GM23338 (cell line): ENCODE measurements around the gene DGKH. TPM values are rescaled to one million over a fixed set of nuclear protein-coding genes. Genes with fewer than 3 reads are reported as not detected.
A peak's percentile ranks its signal among the peaks of the same experiment; 100 is the strongest.

Experiments used
- ATAC-seq: fragments of 200-7000 bp; cut with Tn5 transposase; 3 replicates; pipeline ENCODE4 v1.9.1; 2020
- DNase-seq: peaks from one replicate; pipeline ENCODE4 v3.0.0-alpha.2; 2015; ENCODE audit warnings: low spot score
- H2AFZ ChIP-seq: fragments of 200-600 bp; sonication (generic); 2 replicates; pipeline ENCODE4 v1.8.0; 2016; ENCODE audit warnings: antibody characterized with exemption, mild to moderate bottlenecking, moderate library complexity
- H3F3A ChIP-seq: fragments of 200-600 bp; sonication (generic); replicated peaks from 2 replicates; pipeline ENCODE4 v1.8.0; 2017; ENCODE audit warnings: antibody characterized with exemption, mixed run types, low read depth
- H3K27ac ChIP-seq: fragments of 200-600 bp; sonication (generic); 2 replicates; pipeline ENCODE4 v1.6.1; 2016; ENCODE audit warnings: low read depth
- H3K27me3 ChIP-seq: fragments of 200-600 bp; sonication (generic); 2 replicates; pipeline ENCODE4 v1.8.0; 2016; ENCODE audit warnings: mild to moderate bottlenecking, mixed run types, moderate library complexity; ENCODE audit not compliant: insufficient read depth
- H3K36me3 ChIP-seq: fragments of 200-600 bp; sonication (generic); 2 replicates; pipeline ENCODE4 v1.8.0; 2016; ENCODE audit warnings: mild to moderate bottlenecking; ENCODE audit not compliant: insufficient read depth
- H3K4me1 ChIP-seq: fragments of 200-600 bp; sonication (generic); 2 replicates; pipeline ENCODE4 v1.8.0; 2016; ENCODE audit warnings: mild to moderate bottlenecking, moderate library complexity; ENCODE audit not compliant: insufficient read depth
- H3K4me2 ChIP-seq: fragments of 200-600 bp; sonication (generic); 2 replicates; pipeline ENCODE4 v1.7.1; 2017; ENCODE audit warnings: mixed run types
- H3K4me3 ChIP-seq: fragments of 200-600 bp; sonication (generic); 2 replicates; pipeline ENCODE4 v1.6.1; 2016; ENCODE audit warnings: mixed run types
- H3K79me2 ChIP-seq: fragments of 200-600 bp; sonication (generic); replicated peaks from 2 replicates; pipeline ENCODE4 v1.8.0; 2017; ENCODE audit warnings: mild to moderate bottlenecking; ENCODE audit not compliant: insufficient read depth
- H3K9me2 ChIP-seq: fragments of 200-600 bp; sonication (generic); 2 replicates; pipeline ENCODE4 v1.8.0; 2017; ENCODE audit not compliant: insufficient read depth
- H4K20me1 ChIP-seq: fragments of 200-600 bp; sonication (generic); replicated peaks from 2 replicates; pipeline ENCODE4 v1.8.0; 2017; ENCODE audit warnings: mild to moderate bottlenecking; ENCODE audit not compliant: insufficient read depth
- H3K27ac Mint-ChIP-seq: 2 replicates; pipeline ENCODE4 v1.8.0; 2020; ENCODE audit warnings: inconsistent platforms, mild to moderate bottlenecking, moderate library complexity, mixed read lengths
- H3K27me3 Mint-ChIP-seq: 3 replicates; pipeline ENCODE4 v1.8.0; 2022; ENCODE audit warnings: low read depth, mild to moderate bottlenecking, moderate library complexity, mixed read lengths, inconsistent platforms; ENCODE audit not compliant: insufficient read depth, poor library complexity
- H3K36me3 Mint-ChIP-seq: 3 replicates; pipeline ENCODE4 v1.8.0; 2021; ENCODE audit warnings: low read depth, mild to moderate bottlenecking, inconsistent platforms, moderate library complexity, mixed read lengths
- H3K4me1 Mint-ChIP-seq: 3 replicates; pipeline ENCODE4 v1.8.0; 2020; ENCODE audit warnings: mild to moderate bottlenecking, inconsistent platforms, mixed read lengths
- H3K4me3 Mint-ChIP-seq: 3 replicates; pipeline ENCODE4 v1.8.0; 2021; ENCODE audit warnings: moderate library complexity, mild to moderate bottlenecking, inconsistent platforms, mixed read lengths
- H3K9me3 Mint-ChIP-seq: 3 replicates; pipeline ENCODE4 v1.8.0; 2020; ENCODE audit warnings: moderate library complexity, mild to moderate bottlenecking, inconsistent platforms, mixed read lengths
- CREB1 ChIP-seq: fragments of 250-450 bp; sonication (Bioruptor Pico); IDR thresholded peaks from 2 replicates; pipeline ENCODE4 v1.5.0; 2020; ENCODE audit warnings: low read depth, mild to moderate bottlenecking, moderate library complexity
- EZH2 ChIP-seq: fragments of 200-600 bp; sonication (generic); IDR thresholded peaks from one replicate; pipeline ENCODE4 v1.8.0; 2017; ENCODE audit warnings: antibody characterized with exemption, mild to moderate bottlenecking, low read depth; ENCODE audit not compliant: unreplicated experiment
- EZH2phosphoT487 ChIP-seq: fragments of 200-600 bp; sonication (generic); IDR thresholded peaks from one replicate; pipeline ENCODE4 v1.8.1; 2018; ENCODE audit warnings: antibody characterized with exemption; ENCODE audit not compliant: unreplicated experiment
- JUNB ChIP-seq: IDR thresholded peaks from one replicate; pipeline ENCODE4 v1.6.1; 2016; ENCODE audit warnings: antibody characterized with exemption; ENCODE audit not compliant: unreplicated experiment
- POLR2AphosphoS5 ChIP-seq: IDR thresholded peaks from 2 replicates; pipeline ENCODE4 v1.6.1; 2016; ENCODE audit warnings: antibody characterized with exemption, low read depth
- STAT1 ChIP-seq: IDR thresholded peaks from one replicate; pipeline ENCODE4 v1.6.1; 2016; ENCODE audit warnings: antibody characterized with exemption; ENCODE audit not compliant: unreplicated experiment
- ZNF114 ChIP-seq: fragments of 250-450 bp; sonication (Bioruptor Pico); IDR thresholded peaks from 2 replicates; pipeline ENCODE4 v1.5.0; 2020; ENCODE audit warnings: mild to moderate bottlenecking, moderate library complexity
- ZNF331 ChIP-seq: fragments of 250-450 bp; sonication (Bioruptor Pico); IDR thresholded peaks from 2 replicates; pipeline ENCODE4 v1.5.0; 2020; ENCODE audit warnings: low read depth, mild to moderate bottlenecking, moderate library complexity
- polyA plus RNA-seq: library from polyadenylated mRNA; unstranded; fragments of >200 nt; fragmentation: Nextera tagmentation; extraction: Ambion mirVana; gene quantifications from 2 replicates; pipeline ENCODE4 v1.2.1, GENCODE V29; 2016
- total RNA-seq: library from RNA; depleted of rRNA; stranded (reverse); fragments of >200 nt; shearing (Covaris generic); gene quantifications from 2 replicates; pipeline ENCODE4 v1.2.3, GENCODE V29; 2014
- TF ChIP-seq, protein P1 (sequence below): fragments of 250-450 bp; sonication (Bioruptor Pico); IDR thresholded peaks from 2 replicates; pipeline ENCODE4 v1.5.0; 2020; ENCODE audit warnings: mild to moderate bottlenecking, moderate library complexity
- TF ChIP-seq, protein P2 (sequence below), 2 experiments: fragments of 200-600 bp in 1 of 2; sonication (generic) in 1 of 2; conservative IDR thresholded peaks; 2 replicates each; pipeline versions ENCODE4 v1.5.1 to v1.6.1; 2016 to 2017; ENCODE audit warnings: antibody characterized with exemption in 2 of 2, low read depth in 2 of 2, mild to moderate bottlenecking in 2 of 2, moderate library complexity in 1 of 2
- TF ChIP-seq, protein P3 (sequence below): IDR thresholded peaks from one replicate; pipeline ENCODE4 v1.6.1; 2018; ENCODE audit warnings: antibody characterized with exemption; ENCODE audit not compliant: unreplicated experiment

The DGKH gene
- total and polyA plus RNA-seq, 2 experiments from 2014 or later: 2.1 to 7.5 TPM

DNA sequence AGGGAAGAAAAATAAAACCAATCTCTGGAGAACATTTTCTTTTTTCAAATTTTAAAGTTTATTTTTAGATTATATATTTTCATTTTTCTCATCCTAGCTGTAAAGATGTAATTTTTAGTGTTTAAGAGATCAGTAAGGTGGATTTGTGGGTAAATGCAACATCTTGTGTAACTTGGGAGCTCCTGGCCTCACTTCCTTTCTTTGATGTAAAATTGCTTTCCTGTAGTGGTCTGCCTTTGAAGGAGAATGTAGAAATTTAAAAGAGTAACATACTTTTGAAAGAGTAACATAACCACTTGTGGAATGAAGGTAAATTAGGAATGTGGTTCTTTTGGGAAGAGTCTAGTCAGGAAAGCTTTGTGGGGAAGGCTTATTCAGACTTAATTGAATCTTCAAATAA, 127.8 kb downstream of the DGKH start:
- ATAC-seq: no peak
- Histone ChIP-seq H3F3A (no peaks in the 10 kb centered on the region), H4K20me1 (no peaks in the 10 kb centered on the region), H3K4me1 (peaks cover 22% of the 10 kb centered on the region), H3K9me2 (no peaks in the 10 kb centered on the region), H3K27me3 (no peaks in the 10 kb centered on the region), H3K27ac (no peak overlapping the region), H3K4me2 (peak overlapping the region; percentile 8; the same call in 1 of the 2 replicates), H3K4me3 (no peak overlapping the region), H3K79me2 (no peaks in the 10 kb centered on the region), H3K36me3 (no peaks in the 10 kb centered on the region), H2AFZ (no peak overlapping the region)
- peak overlapping the region; percentile 4; the same call in 1 of the 2 replicates for H3K27ac Mint-ChIP-seq
- peaks cover 14% of the 10 kb centered on the region; the same call in 2 of the 3 replicates for H3K36me3 Mint-ChIP-seq
- H3K4me3 Mint-ChIP-seq: no peak overlapping the region
- peaks cover 28% of the 10 kb centered on the region for H3K4me1 Mint-ChIP-seq
- TF ChIP-seq ZNF114 (CRISPR knock-in tag) (no peak), CREB1 (CRISPR knock-in tag) (no peak)
- DNase-seq: no peak
- H3K27me3 Mint-ChIP-seq: no peaks in the 10 kb centered on the region
- H3K9me3 Mint-ChIP-seq: 0 out of 3 replicates have a peak, but pooled peaks cover 2% of the 10 kb centered on the region

DNA sequence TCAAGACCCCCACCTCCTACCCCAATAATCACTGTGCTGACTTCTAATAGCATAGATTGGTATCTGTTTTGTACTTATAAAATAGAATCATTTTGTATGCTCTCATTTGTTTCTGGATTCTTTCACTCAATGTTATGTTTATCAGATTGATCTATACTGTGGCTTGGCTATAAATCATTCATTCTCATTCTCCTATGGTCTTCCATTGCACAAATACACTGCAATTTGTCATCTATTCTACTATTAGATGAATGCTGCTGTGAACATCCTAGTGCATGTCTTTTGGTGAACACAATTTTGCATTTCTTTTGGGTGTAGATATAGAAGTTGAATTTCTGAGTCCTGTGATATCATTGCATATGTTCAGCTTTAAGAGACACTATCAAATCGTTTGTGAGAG, 128.7 kb downstream of the DGKH start:
- H3K27ac Mint-ChIP-seq: no peak overlapping the region
- H2AFZ ChIP-seq: no peak overlapping the region
- no peaks in the 10 kb centered on the region for H3K79me2 ChIP-seq
- H3K4me1 Mint-ChIP-seq: peaks cover 28% of the 10 kb centered on the region
- no peak overlapping the region for H3K4me3 ChIP-seq
- H3K27ac ChIP-seq: no peak overlapping the region
- H3K4me1 ChIP-seq: peaks cover 22% of the 10 kb centered on the region
- H3K27me3 ChIP-seq: no peaks in the 10 kb centered on the region
- no peak overlapping the region for H3K4me2 ChIP-seq
- no peaks in the 10 kb centered on the region for H3K27me3 Mint-ChIP-seq
- no peaks in the 10 kb centered on the region for H4K20me1 ChIP-seq
- H3F3A ChIP-seq: no peaks in the 10 kb centered on the region
- no peaks in the 10 kb centered on the region for H3K36me3 ChIP-seq
- H3K4me3 Mint-ChIP-seq: no peak overlapping the region
- H3K36me3 Mint-ChIP-seq: peaks cover 12% of the 10 kb centered on the region; the same call in 2 of the 3 replicates
- no peak for DNase-seq
- H3K9me3 Mint-ChIP-seq: no peaks in the 10 kb centered on the region
- ATAC-seq: no peak
- H3K9me2 ChIP-seq: no peaks in the 10 kb centered on the region
- TF ChIP-seq EZH2phosphoT487 (no peak), ZNF331 (CRISPR knock-in tag) (no peak), POLR2AphosphoS5 (no peak), JUNB (no peak), CREB1 (CRISPR knock-in tag) (no peak), STAT1 (no peak), ZNF114 (CRISPR knock-in tag) (no peak), EZH2 (no peak)
- TF ChIP-seq, protein P1, sequence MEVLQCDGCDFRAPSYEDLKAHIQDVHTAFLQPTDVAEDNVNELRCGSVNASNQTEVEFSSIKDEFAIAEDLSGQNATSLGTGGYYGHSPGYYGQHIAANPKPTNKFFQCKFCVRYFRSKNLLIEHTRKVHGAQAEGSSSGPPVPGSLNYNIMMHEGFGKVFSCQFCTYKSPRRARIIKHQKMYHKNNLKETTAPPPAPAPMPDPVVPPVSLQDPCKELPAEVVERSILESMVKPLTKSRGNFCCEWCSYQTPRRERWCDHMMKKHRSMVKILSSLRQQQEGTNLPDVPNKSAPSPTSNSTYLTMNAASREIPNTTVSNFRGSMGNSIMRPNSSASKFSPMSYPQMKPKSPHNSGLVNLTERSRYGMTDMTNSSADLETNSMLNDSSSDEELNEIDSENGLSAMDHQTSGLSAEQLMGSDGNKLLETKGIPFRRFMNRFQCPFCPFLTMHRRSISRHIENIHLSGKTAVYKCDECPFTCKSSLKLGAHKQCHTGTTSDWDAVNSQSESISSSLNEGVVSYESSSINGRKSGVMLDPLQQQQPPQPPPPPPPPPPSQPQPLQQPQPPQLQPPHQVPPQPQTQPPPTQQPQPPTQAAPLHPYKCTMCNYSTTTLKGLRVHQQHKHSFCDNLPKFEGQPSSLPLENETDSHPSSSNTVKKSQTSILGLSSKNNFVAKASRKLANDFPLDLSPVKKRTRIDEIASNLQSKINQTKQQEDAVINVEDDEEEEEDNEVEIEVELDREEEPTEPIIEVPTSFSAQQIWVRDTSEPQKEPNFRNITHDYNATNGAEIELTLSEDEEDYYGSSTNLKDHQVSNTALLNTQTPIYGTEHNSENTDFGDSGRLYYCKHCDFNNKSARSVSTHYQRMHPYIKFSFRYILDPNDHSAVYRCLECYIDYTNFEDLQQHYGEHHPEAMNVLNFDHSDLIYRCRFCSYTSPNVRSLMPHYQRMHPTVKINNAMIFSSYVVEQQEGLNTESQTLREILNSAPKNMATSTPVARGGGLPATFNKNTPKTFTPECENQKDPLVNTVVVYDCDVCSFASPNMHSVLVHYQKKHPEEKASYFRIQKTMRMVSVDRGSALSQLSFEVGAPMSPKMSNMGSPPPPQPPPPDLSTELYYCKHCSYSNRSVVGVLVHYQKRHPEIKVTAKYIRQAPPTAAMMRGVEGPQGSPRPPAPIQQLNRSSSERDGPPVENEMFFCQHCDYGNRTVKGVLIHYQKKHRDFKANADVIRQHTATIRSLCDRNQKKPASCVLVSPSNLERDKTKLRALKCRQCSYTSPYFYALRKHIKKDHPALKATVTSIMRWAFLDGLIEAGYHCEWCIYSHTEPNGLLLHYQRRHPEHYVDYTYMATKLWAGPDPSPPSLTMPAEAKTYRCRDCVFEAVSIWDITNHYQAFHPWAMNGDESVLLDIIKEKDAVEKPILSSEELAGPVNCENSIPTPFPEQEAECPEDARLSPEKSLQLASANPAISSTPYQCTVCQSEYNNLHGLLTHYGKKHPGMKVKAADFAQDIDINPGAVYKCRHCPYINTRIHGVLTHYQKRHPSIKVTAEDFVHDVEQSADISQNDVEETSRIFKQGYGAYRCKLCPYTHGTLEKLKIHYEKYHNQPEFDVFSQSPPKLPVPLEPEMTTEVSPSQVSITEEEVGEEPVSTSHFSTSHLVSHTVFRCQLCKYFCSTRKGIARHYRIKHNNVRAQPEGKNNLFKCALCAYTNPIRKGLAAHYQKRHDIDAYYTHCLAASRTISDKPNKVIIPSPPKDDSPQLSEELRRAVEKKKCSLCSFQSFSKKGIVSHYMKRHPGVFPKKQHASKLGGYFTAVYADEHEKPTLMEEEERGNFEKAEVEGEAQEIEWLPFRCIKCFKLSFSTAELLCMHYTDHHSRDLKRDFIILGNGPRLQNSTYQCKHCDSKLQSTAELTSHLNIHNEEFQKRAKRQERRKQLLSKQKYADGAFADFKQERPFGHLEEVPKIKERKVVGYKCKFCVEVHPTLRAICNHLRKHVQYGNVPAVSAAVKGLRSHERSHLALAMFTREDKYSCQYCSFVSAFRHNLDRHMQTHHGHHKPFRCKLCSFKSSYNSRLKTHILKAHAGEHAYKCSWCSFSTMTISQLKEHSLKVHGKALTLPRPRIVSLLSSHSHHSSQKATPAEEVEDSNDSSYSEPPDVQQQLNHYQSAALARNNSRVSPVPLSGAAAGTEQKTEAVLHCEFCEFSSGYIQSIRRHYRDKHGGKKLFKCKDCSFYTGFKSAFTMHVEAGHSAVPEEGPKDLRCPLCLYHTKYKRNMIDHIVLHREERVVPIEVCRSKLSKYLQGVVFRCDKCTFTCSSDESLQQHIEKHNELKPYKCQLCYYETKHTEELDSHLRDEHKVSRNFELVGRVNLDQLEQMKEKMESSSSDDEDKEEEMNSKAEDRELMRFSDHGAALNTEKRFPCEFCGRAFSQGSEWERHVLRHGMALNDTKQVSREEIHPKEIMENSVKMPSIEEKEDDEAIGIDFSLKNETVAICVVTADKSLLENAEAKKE (CRISPR knock-in tag): no peak
- TF ChIP-seq, protein P2, sequence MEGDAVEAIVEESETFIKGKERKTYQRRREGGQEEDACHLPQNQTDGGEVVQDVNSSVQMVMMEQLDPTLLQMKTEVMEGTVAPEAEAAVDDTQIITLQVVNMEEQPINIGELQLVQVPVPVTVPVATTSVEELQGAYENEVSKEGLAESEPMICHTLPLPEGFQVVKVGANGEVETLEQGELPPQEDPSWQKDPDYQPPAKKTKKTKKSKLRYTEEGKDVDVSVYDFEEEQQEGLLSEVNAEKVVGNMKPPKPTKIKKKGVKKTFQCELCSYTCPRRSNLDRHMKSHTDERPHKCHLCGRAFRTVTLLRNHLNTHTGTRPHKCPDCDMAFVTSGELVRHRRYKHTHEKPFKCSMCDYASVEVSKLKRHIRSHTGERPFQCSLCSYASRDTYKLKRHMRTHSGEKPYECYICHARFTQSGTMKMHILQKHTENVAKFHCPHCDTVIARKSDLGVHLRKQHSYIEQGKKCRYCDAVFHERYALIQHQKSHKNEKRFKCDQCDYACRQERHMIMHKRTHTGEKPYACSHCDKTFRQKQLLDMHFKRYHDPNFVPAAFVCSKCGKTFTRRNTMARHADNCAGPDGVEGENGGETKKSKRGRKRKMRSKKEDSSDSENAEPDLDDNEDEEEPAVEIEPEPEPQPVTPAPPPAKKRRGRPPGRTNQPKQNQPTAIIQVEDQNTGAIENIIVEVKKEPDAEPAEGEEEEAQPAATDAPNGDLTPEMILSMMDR (conservative IDR thresholded peaks at IDR 0.05; ENCODE audit: low read depth in 2 of 2): no peak
- TF ChIP-seq, protein P3, sequence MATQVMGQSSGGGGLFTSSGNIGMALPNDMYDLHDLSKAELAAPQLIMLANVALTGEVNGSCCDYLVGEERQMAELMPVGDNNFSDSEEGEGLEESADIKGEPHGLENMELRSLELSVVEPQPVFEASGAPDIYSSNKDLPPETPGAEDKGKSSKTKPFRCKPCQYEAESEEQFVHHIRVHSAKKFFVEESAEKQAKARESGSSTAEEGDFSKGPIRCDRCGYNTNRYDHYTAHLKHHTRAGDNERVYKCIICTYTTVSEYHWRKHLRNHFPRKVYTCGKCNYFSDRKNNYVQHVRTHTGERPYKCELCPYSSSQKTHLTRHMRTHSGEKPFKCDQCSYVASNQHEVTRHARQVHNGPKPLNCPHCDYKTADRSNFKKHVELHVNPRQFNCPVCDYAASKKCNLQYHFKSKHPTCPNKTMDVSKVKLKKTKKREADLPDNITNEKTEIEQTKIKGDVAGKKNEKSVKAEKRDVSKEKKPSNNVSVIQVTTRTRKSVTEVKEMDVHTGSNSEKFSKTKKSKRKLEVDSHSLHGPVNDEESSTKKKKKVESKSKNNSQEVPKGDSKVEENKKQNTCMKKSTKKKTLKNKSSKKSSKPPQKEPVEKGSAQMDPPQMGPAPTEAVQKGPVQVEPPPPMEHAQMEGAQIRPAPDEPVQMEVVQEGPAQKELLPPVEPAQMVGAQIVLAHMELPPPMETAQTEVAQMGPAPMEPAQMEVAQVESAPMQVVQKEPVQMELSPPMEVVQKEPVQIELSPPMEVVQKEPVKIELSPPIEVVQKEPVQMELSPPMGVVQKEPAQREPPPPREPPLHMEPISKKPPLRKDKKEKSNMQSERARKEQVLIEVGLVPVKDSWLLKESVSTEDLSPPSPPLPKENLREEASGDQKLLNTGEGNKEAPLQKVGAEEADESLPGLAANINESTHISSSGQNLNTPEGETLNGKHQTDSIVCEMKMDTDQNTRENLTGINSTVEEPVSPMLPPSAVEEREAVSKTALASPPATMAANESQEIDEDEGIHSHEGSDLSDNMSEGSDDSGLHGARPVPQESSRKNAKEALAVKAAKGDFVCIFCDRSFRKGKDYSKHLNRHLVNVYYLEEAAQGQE: no peak
